H1 (cell line): Measurements from ENCODE around the gene ESRP2. TPM values are rescaled to one million over a fixed set of nuclear protein-coding genes. Genes with fewer than 3 reads are reported as not detected.

Source experiments
- CTCF ChIA-PET: fragments of 300-600 bp; sonication (Branson Sonifier 250); formaldehyde crosslinking; loops from one replicate; lab custom pipeline; 2021; ENCODE audit not compliant: partially characterized antibody; lab: Charles Lee
- POLR2A ChIA-PET: fragments of 300-600 bp; sonication (Branson Sonifier 250); formaldehyde crosslinking; loops from one replicate; lab custom pipeline; 2021; ENCODE audit warnings: inconsistent platforms; ENCODE audit not compliant: partially characterized antibody; lab: Charles Lee
- DNase-seq, 2 experiments: peaks; one replicate each; pipeline versions ENCODE4 v3.0.0 to v3.0.0-alpha.2; 2010 to 2022; ENCODE audit warnings: low spot score in 2 of 2, low read depth in 1 of 2, mixed read lengths in 1 of 2
- FAIRE-seq: peaks from 2 replicates; lab custom pipeline; 2011; peaks lifted over from hg19 to GRCh38; lab: Jason Lieb, UNC
- H2AFZ ChIP-seq: 2 replicates; pipeline ENCODE4 v1.8.1; 2012; ENCODE audit warnings: low read length, inconsistent platforms
- H2AK5ac ChIP-seq: 2 replicates; pipeline ENCODE4 v1.6.1; 2013; ENCODE audit warnings: low read depth, low read length
- H2BK120ac ChIP-seq: replicated peaks from 2 replicates; pipeline ENCODE3; 2013; ENCODE audit warnings: low read depth, low read length, inconsistent platforms
- H2BK12ac ChIP-seq: 2 replicates; pipeline ENCODE4 v1.6.1; 2013; ENCODE audit warnings: low read depth, low read length
- H2BK15ac ChIP-seq: 2 replicates; pipeline ENCODE4 v1.6.1; 2013; ENCODE audit warnings: low read length
- H2BK20ac ChIP-seq: 2 replicates; pipeline ENCODE4 v1.6.1; 2013; ENCODE audit warnings: low read length
- H2BK5ac ChIP-seq: 2 replicates; pipeline ENCODE4 v1.6.1; 2013; ENCODE audit warnings: low read depth, low read length
- H3K14ac ChIP-seq: 2 replicates; pipeline ENCODE4 v1.6.1; 2013; ENCODE audit warnings: inconsistent platforms; ENCODE audit not compliant: insufficient read length
- H3K18ac ChIP-seq: 2 replicates; pipeline ENCODE4 v1.6.1; 2013; ENCODE audit warnings: low read length; ENCODE audit errors: extremely low read depth
- H3K23ac ChIP-seq: 2 replicates; pipeline ENCODE4 v1.6.1; 2013; ENCODE audit warnings: inconsistent platforms; ENCODE audit not compliant: insufficient read length
- H3K23me2 ChIP-seq: 2 replicates; pipeline ENCODE4 v1.6.1; 2013; ENCODE audit warnings: low read depth, low read length
- H3K27ac ChIP-seq: 2 replicates; pipeline ENCODE4 v1.6.1; 2011; ENCODE audit warnings: low read depth, low read length, inconsistent platforms
- H3K27me3 ChIP-seq, 4 experiments: replicated peaks in 1 of 4; 1 replicate in 1 of 4; 2 replicates in 3 of 4; pipeline versions ENCODE4 v1.6.1 to v1.8.1; 2011 to 2013; ENCODE audit warnings: low read length in 3 of 4, mild to moderate bottlenecking in 3 of 4, inconsistent platforms in 2 of 4, mixed read lengths in 2 of 4, moderate library complexity in 1 of 4; ENCODE audit not compliant: control insufficient read depth in 3 of 4, insufficient read depth in 3 of 4; ENCODE audit errors: extremely low read depth in 1 of 4
- H3K36me3 ChIP-seq, 4 experiments: 2 replicates each; pipeline versions ENCODE4 v1.6.1 to v1.8.1; 2011 to 2013; ENCODE audit warnings: mild to moderate bottlenecking in 4 of 4, low read length in 3 of 4, moderate library complexity in 2 of 4, control low read depth in 1 of 4, inconsistent platforms in 1 of 4; ENCODE audit not compliant: insufficient read depth in 4 of 4, control insufficient read depth in 2 of 4
- H3K4ac ChIP-seq: replicated peaks from 2 replicates; pipeline ENCODE3; 2013; ENCODE audit warnings: low read length, low read depth, mixed read lengths, inconsistent platforms; ENCODE audit not compliant: insufficient read length
- H3K4me1 ChIP-seq, 4 experiments: replicated peaks in 1 of 4; 1 replicate in 1 of 4; 2 replicates in 3 of 4; pipeline versions ENCODE4 v1.6.1 to v1.8.1; 2011 to 2013; ENCODE audit warnings: low read length in 3 of 4, inconsistent platforms in 2 of 4, mixed read lengths in 1 of 4; ENCODE audit not compliant: insufficient read depth in 4 of 4, control insufficient read depth in 3 of 4
- H3K4me2 ChIP-seq, 2 experiments: 2 replicates each; pipeline versions ENCODE4 v1.6.1 to v1.8.1; 2011 to 2013; ENCODE audit warnings: low read depth in 2 of 2, low read length in 2 of 2, control low read depth in 1 of 2, inconsistent platforms in 1 of 2, mild to moderate bottlenecking in 1 of 2; ENCODE audit not compliant: insufficient read depth in 1 of 2
- H3K4me3 ChIP-seq, 4 experiments: fragments of 200-600, 300-600 bp in 1 of 4; sonication (generic), shearing (Covaris generic), sonication (Bioruptor Twin) in 1 of 4; 2 replicates each; pipeline versions ENCODE4 v1.5.1 to v1.8.1; 2011 to 2016; ENCODE audit warnings: low read length in 4 of 4, low read depth in 3 of 4, control low read depth in 2 of 4, inconsistent platforms in 2 of 4, mild to moderate bottlenecking in 2 of 4, mixed read lengths in 1 of 4, moderate library complexity in 1 of 4; ENCODE audit not compliant: insufficient read depth in 2 of 4; ENCODE audit errors: extremely low read depth in 1 of 4
- H3K56ac ChIP-seq: replicated peaks from 2 replicates; pipeline ENCODE3; 2013; ENCODE audit warnings: low read depth, mild to moderate bottlenecking, mixed read lengths, low read length, inconsistent platforms; ENCODE audit not compliant: insufficient read length
- H3K79me1 ChIP-seq: 2 replicates; pipeline ENCODE4 v1.6.1; 2013; ENCODE audit warnings: low read depth, low read length, control low read depth
- H3K79me2 ChIP-seq, 2 experiments: 2 replicates each; pipeline versions ENCODE4 v1.6.1 to v1.8.1; 2012 to 2013; ENCODE audit warnings: low read length in 2 of 2, mild to moderate bottlenecking in 2 of 2, inconsistent platforms in 1 of 2; ENCODE audit not compliant: insufficient read depth in 2 of 2, control insufficient read depth in 1 of 2
- H3K9ac ChIP-seq, 4 experiments: replicated peaks in 1 of 4; 1 replicate in 1 of 4; 2 replicates in 3 of 4; pipeline versions ENCODE4 v1.6.1 to v1.8.1; 2011 to 2013; ENCODE audit warnings: low read depth in 3 of 4, low read length in 3 of 4, control low read depth in 2 of 4, mild to moderate bottlenecking in 2 of 4, moderate library complexity in 2 of 4, inconsistent platforms in 1 of 4; ENCODE audit errors: extremely low read depth in 1 of 4
- H3K9me3 ChIP-seq, 2 experiments: 2 replicates each; pipeline versions ENCODE4 v1.6.1 to v1.8.1; 2012 to 2013; ENCODE audit warnings: mild to moderate bottlenecking in 2 of 2, moderate library complexity in 2 of 2, control low read depth in 1 of 2, inconsistent platforms in 1 of 2, low read depth in 1 of 2, low read length in 1 of 2, mixed read lengths in 1 of 2; ENCODE audit not compliant: insufficient read depth in 2 of 2
- H4K20me1 ChIP-seq, 2 experiments: replicated peaks in 1 of 2; 2 replicates each; pipeline versions ENCODE3 to v1.8.1; 2011 to 2013; ENCODE audit warnings: inconsistent platforms in 2 of 2, low read length in 2 of 2, mild to moderate bottlenecking in 1 of 2; ENCODE audit not compliant: insufficient read depth in 2 of 2, control insufficient read depth in 1 of 2
- H4K5ac ChIP-seq: 2 replicates; pipeline ENCODE4 v1.6.1; 2013; ENCODE audit warnings: low read length, low read depth, mixed read lengths, inconsistent platforms; ENCODE audit not compliant: insufficient read length
- H4K8ac ChIP-seq: 2 replicates; pipeline ENCODE4 v1.8.0; 2013; ENCODE audit warnings: mild to moderate bottlenecking, moderate library complexity, low read length, inconsistent platforms; ENCODE audit not compliant: insufficient read depth; ENCODE audit errors: extremely low read depth
- H4K91ac ChIP-seq: replicated peaks from 2 replicates; pipeline ENCODE3; 2013; ENCODE audit warnings: low read length, mixed read lengths, inconsistent platforms; ENCODE audit not compliant: insufficient read length
- BCL11A ChIP-seq, 2 experiments: IDR thresholded peaks; one replicate each; pipeline ENCODE4 v1.6.1; 2011; ENCODE audit warnings: low read depth in 2 of 2, low read length in 2 of 2, mild to moderate bottlenecking in 2 of 2
- CTBP2 ChIP-seq: IDR thresholded peaks from 2 replicates; pipeline ENCODE4 v1.7.0; 2011; ENCODE audit warnings: borderline replicate concordance, mild to moderate bottlenecking, moderate library complexity, mixed read lengths, low read length; ENCODE audit not compliant: insufficient read depth, insufficient read length
- EGR1 ChIP-seq: IDR thresholded peaks from 2 replicates; pipeline ENCODE4 v1.6.1; 2011; ENCODE audit warnings: low read depth, low read length, borderline replicate concordance
- EP300 ChIP-seq, 2 experiments: IDR thresholded peaks; 1 replicate in 1 of 2; 2 replicates in 1 of 2; pipeline ENCODE4 v1.6.1; 2011 to 2012; ENCODE audit warnings: low read depth in 2 of 2, low read length in 2 of 2, mild to moderate bottlenecking in 2 of 2, borderline replicate concordance in 1 of 2, inconsistent platforms in 1 of 2, moderate library complexity in 1 of 2
- JUN ChIP-seq: IDR thresholded peaks from 2 replicates; pipeline ENCODE4 v1.6.1; 2011; ENCODE audit warnings: low read depth, mild to moderate bottlenecking, improper control_type of control experiment, low read length
- KDM5A ChIP-seq: fragments of 200-600 bp; IDR thresholded peaks from 2 replicates; pipeline ENCODE4 v1.7.1; 2012; ENCODE audit warnings: mild to moderate bottlenecking, low read length, inconsistent platforms, mixed read lengths
- NANOG ChIP-seq: IDR thresholded peaks from 2 replicates; pipeline ENCODE4 v1.6.1; 2011; ENCODE audit warnings: low read length, low read depth, mild to moderate bottlenecking, inconsistent platforms; ENCODE audit not compliant: insufficient read depth, poor library complexity, severe bottlenecking
- POU5F1 ChIP-seq: IDR thresholded peaks from 2 replicates; pipeline ENCODE4 v1.6.1; 2011; ENCODE audit warnings: low read depth, mild to moderate bottlenecking, low read length, moderate library complexity
- SAP30 ChIP-seq: fragments of 300-600 bp; sonication (generic); IDR thresholded peaks from 2 replicates; pipeline ENCODE4 v1.7.1; 2012; ENCODE audit warnings: low read length, moderate library complexity, mild to moderate bottlenecking, inconsistent platforms; ENCODE audit not compliant: insufficient read depth, insufficient replicate concordance
- SP4 ChIP-seq: IDR thresholded peaks from 2 replicates; pipeline ENCODE4 v1.6.1; 2012; ENCODE audit warnings: low read length, inconsistent platforms
- SUZ12 ChIP-seq: fragments of 200-600 bp; sonication (generic); IDR thresholded peaks from 2 replicates; pipeline ENCODE4 v1.6.1; 2012; ENCODE audit warnings: mild to moderate bottlenecking, inconsistent platforms, low read length, moderate library complexity, mixed read lengths
- WGBS, 2 experiments: shearing (Covaris generic) in 1 of 2; methylation state at CpG; one replicate each; pipeline versions ENCODE4 v1.1.6 to v1.1.7; 2013 to 2015; ENCODE audit warnings: low lambda C conversion rate in 2 of 2, mixed read lengths in 2 of 2, inconsistent platforms in 1 of 2, low coverage in 1 of 2, missing lambda C conversion rate in 1 of 2; ENCODE audit not compliant: insufficient replicate concordance in 2 of 2, insufficient coverage in 1 of 2, insufficient read length in 1 of 2; ENCODE audit errors: extremely low coverage in 1 of 2, missing lambda C conversion rate in 1 of 2; 5-methylcytosine and 5-hydroxymethylcytosine counted together
- polyA plus RNA-seq, 7 experiments: library from polyadenylated mRNA; depleted of rRNA in 3 of 7; stranded (reverse) in 5 of 7; unstranded in 2 of 7; fragments of >200 nt in 5 of 7; fragments of 200-250 nt in 2 of 7; gene quantifications; 1 replicate in 5 of 7; 2 replicates in 1 of 7; 4 replicates in 1 of 7; pipeline versions ENCODE4 v1.2.1 to v1.2.3, GENCODE V29; 2011 to 2013; ENCODE audit warnings: missing spikeins in 2 of 7, mixed read lengths in 2 of 7
- total RNA-seq: library from RNA; stranded (reverse); fragmentation: NEBNext Ultra II Directional; extraction: Animal tissue kit (Norgen Biotek cat#: 25700); gene quantifications from 2 replicates; pipeline ENCODE4 v1.2.1, GENCODE V29; 2021

ESRP2 gene
- total and polyA plus RNA-seq, 2 of the 8 experiments (the other 6 are each of a cell fraction or from before 2014, with no cell fraction given): 35.1 to 45.8 TPM

- no peak overlapping the region for H4K5ac ChIP-seq
- H4K91ac ChIP-seq: no peak overlapping the region
- peaks cover 0 to 30% of the 10 kb centered on the region in 2 experiments; a peak in 3 of 4 replicates for H3K79me2 ChIP-seq
- peaks cover 10% of the 10 kb centered on the region; the same call in 1 of the 2 replicates for H3K23me2 ChIP-seq
- no peak overlapping the region for H3K27ac ChIP-seq
- H3K4me2 ChIP-seq: peak overlapping the region; percentile 19 to 33; a peak in 1 of 4 replicates
- CTCF ChIA-PET: interaction anchor here (0.6 to 2.0 kb wide), 7 partner anchors 18 to 125 kb away, joined by 3 to 10 read pairs (median 3); no protein-coding TSS in a partner anchor
- H2BK5ac ChIP-seq: no peak overlapping the region
- 72% methylated on average over 6 of the region's 6 CpGs; no CpG with 5 or more reads in 1 of the 2 experiments for WGBS, 2 experiments
- H4K20me1 ChIP-seq: no peaks in the 10 kb centered on the region
- H3K4me1 ChIP-seq: peaks cover 0 to 3% (median 2%) of the 10 kb centered on the region in 4 experiments; a peak in 5 of 7 replicates
- no peak overlapping the region for H2BK20ac ChIP-seq
- H3K14ac ChIP-seq: no peak overlapping the region
- DNase-seq (no peak), FAIRE-seq (no peak)
- no peaks in the 10 kb centered on the region; a peak in 1 of 8 replicates for H3K36me3 ChIP-seq
- no peaks in the 10 kb centered on the region for H3K9me3 ChIP-seq
- H3K79me1 ChIP-seq: peaks cover 9% of the 10 kb centered on the region
- H3K18ac ChIP-seq: no peak overlapping the region
- H3K4ac ChIP-seq: no peak overlapping the region
- no peak overlapping the region for H2AFZ ChIP-seq
- H3K56ac ChIP-seq: no peak overlapping the region
- H2BK15ac ChIP-seq: no peak overlapping the region
- H3K27me3 ChIP-seq: peaks cover 0 to 11% (median 1%) of the 10 kb centered on the region in 4 experiments; a peak in 3 of 7 replicates
- H3K23ac ChIP-seq: no peak overlapping the region
- no peak overlapping the region for H2BK120ac ChIP-seq
- H3K4me3 ChIP-seq: peak overlapping the region in 1 of 4 experiments; percentile 29; a peak in 1 of 8 replicates
- POLR2A ChIA-PET: interaction anchor here (1.2 to 2.6 kb wide), 4 partner anchors 16 to 44 kb away, joined by 4 to 9 read pairs (median 7); partner anchors contain the start of genes PRMT7 and SLC7A6OS
- H4K8ac ChIP-seq: no peak overlapping the region
- H2BK12ac ChIP-seq: no peak overlapping the region
- H2AK5ac ChIP-seq: peak overlapping the region; percentile 82; the same call in 1 of the 2 replicates
- H3K9ac ChIP-seq: no peak overlapping the region
- TF ChIP-seq CTBP2 (no peak), POU5F1 (no peak), EP300 (IDR thresholded peaks at IDR 0.05; ENCODE audit: borderline replicate concordance in 1 of 2, low read depth in 2 of 2, low read length in 2 of 2) (no peak), BCL11A (IDR thresholded peaks at IDR 0.05; ENCODE audit: low read depth in 2 of 2, low read length in 2 of 2) (no peak), KDM5A (no peak), SP4 (no peak), SUZ12 (no peak), JUN (no peak), SAP30 (no peak), EGR1 (no peak), NANOG (no peak)
Observed at GRCh38 chr16:68267612-68268405, 31.9 kb upstream of the ESRP2 start.
